Neural progenitor cell (in vitro differentiated cells): Measurements from ENCODE around the gene BBX.

Source experiments
- EZH2 ChIP-seq: fragments of 200-600 bp; sonication (generic); IDR thresholded peaks from 2 replicates; pipeline ENCODE4 v1.6.1; 2017; ENCODE audit warnings: antibody characterized with exemption, mild to moderate bottlenecking, moderate library complexity
- EZH2phosphoT487 ChIP-seq: fragments of 200-600 bp; sonication (generic); IDR thresholded peaks from 2 replicates; pipeline ENCODE4 v1.6.1; 2017; ENCODE audit warnings: antibody characterized with exemption
- TF ChIP-seq, protein P1 (sequence below): fragments of 200-600 bp; sonication (generic); IDR thresholded peaks from 2 replicates; pipeline ENCODE4 v1.5.1; 2017; ENCODE audit warnings: antibody characterized with exemption, mild to moderate bottlenecking

GRCh38 chr3:107557743-107558142 lies 35.0 kb downstream of the BBX start:
- TF ChIP-seq, protein P1, sequence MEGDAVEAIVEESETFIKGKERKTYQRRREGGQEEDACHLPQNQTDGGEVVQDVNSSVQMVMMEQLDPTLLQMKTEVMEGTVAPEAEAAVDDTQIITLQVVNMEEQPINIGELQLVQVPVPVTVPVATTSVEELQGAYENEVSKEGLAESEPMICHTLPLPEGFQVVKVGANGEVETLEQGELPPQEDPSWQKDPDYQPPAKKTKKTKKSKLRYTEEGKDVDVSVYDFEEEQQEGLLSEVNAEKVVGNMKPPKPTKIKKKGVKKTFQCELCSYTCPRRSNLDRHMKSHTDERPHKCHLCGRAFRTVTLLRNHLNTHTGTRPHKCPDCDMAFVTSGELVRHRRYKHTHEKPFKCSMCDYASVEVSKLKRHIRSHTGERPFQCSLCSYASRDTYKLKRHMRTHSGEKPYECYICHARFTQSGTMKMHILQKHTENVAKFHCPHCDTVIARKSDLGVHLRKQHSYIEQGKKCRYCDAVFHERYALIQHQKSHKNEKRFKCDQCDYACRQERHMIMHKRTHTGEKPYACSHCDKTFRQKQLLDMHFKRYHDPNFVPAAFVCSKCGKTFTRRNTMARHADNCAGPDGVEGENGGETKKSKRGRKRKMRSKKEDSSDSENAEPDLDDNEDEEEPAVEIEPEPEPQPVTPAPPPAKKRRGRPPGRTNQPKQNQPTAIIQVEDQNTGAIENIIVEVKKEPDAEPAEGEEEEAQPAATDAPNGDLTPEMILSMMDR: no peak
- TF ChIP-seq EZH2phosphoT487: no peak
- no peak for TF ChIP-seq EZH2
